A549 (cell line): ENCODE measurements around the gene RUNX3.

Source experiments
- CTCF ChIP-seq: fragments of >200 bp; sonication (Bioruptor Twin); formaldehyde crosslinking; IDR thresholded peaks from 3 replicates; pipeline ENCODE4 v1.5.1; 2016
- HDAC2 ChIP-seq: fragments of 200-600 bp; sonication (generic); IDR thresholded peaks from 2 replicates; pipeline ENCODE4 v1.6.1; 2016
- MAFK ChIP-seq: fragments of 450-650 bp; IDR thresholded peaks from 2 replicates; pipeline ENCODE4 v1.6.1; 2014; ENCODE audit not compliant: partially characterized antibody
- MYC ChIP-seq: IDR thresholded peaks from 2 replicates; pipeline ENCODE4 v1.6.1; 2012; ENCODE audit warnings: mild to moderate bottlenecking, inconsistent platforms, low read length, improper control_type of control experiment, borderline replicate concordance
- RFX5 ChIP-seq: fragments of 450-650 bp; IDR thresholded peaks from 2 replicates; pipeline ENCODE4 v1.7.1; 2014; ENCODE audit warnings: antibody characterized with exemption, mild to moderate bottlenecking, moderate library complexity
- RNF2 ChIP-seq: fragments of 200-600 bp; sonication (generic); IDR thresholded peaks from 2 replicates; pipeline ENCODE4 v1.6.1; 2016; ENCODE audit warnings: low read depth, mild to moderate bottlenecking, antibody characterized with exemption, moderate library complexity, borderline replicate concordance
- USF2 ChIP-seq: fragments of 450-650 bp; IDR thresholded peaks from 2 replicates; pipeline ENCODE4 v1.6.1; 2014; ENCODE audit warnings: antibody characterized with exemption

- TF ChIP-seq MYC (no peak), HDAC2 (no peak), MAFK (no peak), CTCF (no peak), RNF2 (no peak), RFX5 (no peak), USF2 (no peak)
Measured at GRCh38 chr1:24873148-24873547, 56.9 kb downstream of the RUNX3 start.
